ENCODE results near the gene OR6A2.

DNA sequence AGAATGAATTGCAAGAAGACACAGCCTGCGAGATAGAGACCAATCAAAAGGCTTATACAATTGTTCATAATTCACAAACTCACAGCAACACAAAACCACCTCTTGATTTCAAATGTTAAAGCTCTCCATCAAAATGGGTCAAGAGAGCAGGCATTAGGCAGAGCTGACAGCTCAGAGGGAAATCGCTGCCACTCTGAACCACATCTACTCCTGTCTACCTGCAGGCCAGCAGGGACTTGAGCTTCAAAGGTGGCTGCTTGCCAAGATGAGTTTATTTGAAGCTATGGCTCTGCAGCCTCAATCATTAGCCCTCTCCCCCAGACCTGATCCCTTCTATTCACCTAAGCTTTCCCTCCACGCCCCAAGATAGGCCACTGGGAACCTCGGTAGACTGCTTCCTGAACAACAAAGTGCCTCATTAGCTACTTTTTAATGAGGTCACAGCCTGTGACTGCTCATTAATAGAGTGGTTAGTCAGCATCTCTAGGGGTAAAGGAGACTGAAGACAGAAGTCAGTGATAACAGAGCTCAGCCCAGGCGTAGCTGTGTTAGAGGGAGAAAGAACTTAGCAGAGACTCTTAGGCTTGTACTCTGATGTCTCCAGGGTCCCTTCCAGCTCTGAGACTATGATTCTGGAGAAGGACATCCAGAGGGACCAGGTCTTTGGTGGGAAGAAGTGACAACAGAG is 24.8 kb upstream of the OR6A2 start:
- no peak for TF ChIP-seq GATA2 (IDR thresholded peaks at IDR 0.05; ENCODE audit: low read depth, low read length)
- TF ChIP-seq GATA3 (IDR thresholded peaks at IDR 0.05; ENCODE audit: low read depth, low read length) = no peak
